NCI-H187 (cell line): ENCODE data around the gene SEZ6L.

Source experiments
- DNase-seq, 2 experiments: peaks; one replicate each; lab custom pipeline; 2025; lab: John Stamatoyannopoulos, UW

SEZ6L gene

GRCh38 chr22:26334232-26334631 is 165.0 kb downstream of the SEZ6L start:
- DNase-seq = no peak

- DNase-seq = no peak
Observed at GRCh38 chr22:26336773-26337172, 167.5 kb downstream of the SEZ6L start.

DNA sequence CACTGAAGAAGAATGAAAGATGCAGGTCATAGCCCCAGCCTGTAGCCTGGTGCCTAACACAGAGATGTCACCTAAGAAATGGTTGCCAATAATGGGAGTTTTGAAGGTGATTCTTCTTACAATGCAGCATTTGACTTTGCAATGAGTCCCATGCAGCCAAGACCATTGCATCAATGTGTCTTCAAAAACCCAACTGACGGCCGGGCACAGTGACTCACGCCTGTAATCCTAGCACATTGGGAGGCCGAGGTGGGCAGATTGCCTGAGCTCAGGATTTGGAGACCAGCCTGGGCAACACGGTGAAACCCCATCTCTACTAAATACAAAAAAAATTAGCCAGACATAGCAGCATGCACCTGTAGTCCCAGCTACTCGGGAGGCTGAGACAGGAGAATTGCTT is 170.5 kb downstream of the SEZ6L start:
- no peak for DNase-seq

DNA sequence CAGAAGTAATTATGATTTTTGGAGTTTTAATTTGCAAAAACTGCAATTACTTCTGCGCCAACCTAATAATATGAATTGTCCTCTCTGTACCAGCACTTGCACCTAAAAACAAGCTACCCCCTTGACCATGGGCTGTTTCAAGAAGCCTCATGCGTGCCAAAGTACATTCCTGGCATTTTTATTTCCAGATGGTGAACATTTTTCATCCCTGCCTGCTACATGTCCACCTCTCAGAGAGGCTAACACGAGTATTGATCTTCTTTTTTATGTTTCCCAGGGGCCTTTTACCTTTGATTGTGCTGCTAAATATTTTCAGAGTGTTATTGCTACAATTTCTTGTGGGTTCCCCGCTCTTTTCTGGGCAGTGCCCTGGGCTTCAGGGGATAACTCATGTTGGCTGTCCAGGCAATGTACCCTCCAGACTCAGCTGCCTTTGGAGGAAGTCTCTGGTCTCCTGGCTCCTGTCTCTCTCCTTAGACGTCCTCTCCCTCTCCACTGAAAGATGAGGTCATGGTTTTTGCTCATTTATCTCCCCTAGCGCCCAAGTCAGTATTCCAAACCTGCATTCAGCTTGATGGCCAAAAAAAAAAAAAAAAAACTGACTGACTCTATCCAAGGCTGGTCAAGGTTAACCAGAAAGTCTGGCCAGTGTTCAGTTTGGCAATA is 173.6 kb downstream of the SEZ6L start:
- no peak for DNase-seq

DNA sequence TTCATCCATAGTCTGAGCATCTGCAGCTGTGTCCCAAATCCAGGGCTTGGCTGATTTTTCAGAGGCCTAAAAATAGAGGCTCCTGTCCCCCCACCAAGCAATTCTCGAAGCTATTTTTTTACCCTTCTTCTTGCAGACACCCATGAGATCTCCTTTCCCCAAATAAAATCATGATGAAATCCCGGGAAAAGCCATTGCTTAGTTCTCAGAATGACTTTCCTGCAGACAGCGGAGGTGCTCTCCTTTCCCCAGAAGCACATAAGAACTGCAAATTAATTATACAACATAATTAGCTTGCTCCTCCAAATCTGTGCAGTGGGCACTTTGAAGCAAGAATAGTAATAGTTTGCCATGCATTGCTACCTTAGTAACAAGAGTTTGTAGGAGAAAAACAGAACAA is 176.2 kb downstream of the SEZ6L start:
- DNase-seq = no peak

- no peak for DNase-seq
Observed at GRCh38 chr22:26348810-26349526, 179.7 kb downstream of the SEZ6L start.

GRCh38 chr22:26354707-26355106 is 185.4 kb downstream of the SEZ6L start:
- no peak for DNase-seq

DNA sequence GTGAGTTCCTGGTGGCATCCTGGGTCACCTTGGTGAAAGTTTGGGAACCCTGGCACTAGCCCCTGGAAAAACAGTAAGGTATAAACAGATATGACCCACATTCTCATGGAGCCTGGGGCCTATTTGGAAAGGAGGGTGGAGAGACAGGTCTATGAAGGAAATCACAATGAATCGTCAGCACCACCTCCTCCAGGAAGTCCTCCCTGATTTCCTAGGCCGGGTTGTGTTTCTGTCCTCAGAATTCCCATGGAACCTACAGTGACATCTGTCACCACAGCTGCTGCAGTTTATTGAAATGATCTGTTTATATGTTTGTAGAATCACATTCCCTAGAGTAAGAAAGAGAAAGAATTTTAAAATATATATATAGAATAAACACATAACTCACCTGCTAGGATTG is 188.0 kb downstream of the SEZ6L start:
- DNase-seq = no peak

DNA sequence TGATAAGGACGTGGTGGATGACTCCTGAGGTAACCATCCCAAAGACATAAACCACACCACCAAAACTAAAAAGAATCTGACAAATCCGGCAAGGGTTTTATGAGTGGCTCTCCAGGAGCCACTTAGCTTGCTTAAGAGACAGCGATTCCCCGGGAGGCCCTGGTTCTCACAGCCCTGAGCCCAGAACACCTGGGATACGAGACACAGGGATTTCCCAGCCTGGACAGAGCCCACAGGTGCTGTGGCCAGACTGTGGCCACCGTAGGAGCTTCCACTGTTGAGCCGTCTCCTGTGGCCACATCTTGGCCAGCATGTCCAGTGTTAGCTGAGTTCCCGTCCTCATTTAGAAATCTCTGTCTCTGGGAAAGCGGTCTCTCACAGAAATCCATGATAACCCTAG is 188.6 kb downstream of the SEZ6L start:
- no peak for DNase-seq

- no peak for DNase-seq
Observed at GRCh38 chr22:26359156-26359555, 189.9 kb downstream of the SEZ6L start.

GRCh38 chr22:26360169-26360885 is 191.1 kb downstream of the SEZ6L start:
- DNase-seq = peak in 1 of 2 experiments; percentile 55

GRCh38 chr22:26362471-26362870 is 193.2 kb downstream of the SEZ6L start:
- DNase-seq = no peak

- peak in 1 of 2 experiments; percentile 21 for DNase-seq
Observed at GRCh38 chr22:26364066-26365015, 195.1 kb downstream of the SEZ6L start.

DNA sequence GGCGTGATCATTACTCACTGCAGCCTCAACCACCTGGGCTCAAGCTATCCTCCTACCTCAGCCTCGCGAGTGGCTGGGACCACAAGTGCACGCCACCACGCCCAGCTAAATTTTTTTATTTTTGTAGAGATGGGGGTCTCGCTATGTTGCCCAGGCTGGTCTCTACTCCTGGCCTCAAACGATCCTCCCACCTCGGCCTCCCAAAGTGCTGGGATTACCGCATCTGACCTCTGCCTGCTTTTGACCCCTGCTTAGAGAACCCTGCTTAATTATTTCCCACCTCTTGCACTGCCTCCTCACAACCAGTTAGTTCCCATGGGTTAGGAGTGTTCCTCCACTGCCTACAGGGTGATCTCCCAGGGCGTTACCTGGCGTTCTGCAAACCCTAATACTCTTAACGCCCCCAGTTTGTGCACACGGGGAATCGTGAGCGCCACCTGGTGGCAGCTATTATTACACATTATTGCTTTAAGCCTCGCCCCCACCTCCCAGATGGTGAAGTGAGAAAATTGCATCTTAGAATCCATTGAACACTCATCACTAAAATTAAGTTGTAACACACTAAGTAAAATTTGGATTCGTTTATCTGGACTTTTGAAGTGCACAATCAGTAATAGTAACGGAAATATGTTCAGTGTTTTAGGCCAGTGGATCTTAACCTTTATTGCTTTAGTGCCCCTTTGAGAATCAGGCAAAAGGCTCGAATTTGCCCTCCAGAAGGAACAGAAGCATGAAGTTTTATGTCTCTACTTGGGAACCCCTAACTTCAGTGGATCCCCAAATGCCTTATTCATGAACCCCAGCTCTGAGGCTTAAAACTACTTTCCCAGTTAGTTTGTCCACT is 198.4 kb downstream of the SEZ6L start:
- DNase-seq = no peak

- no peak for DNase-seq
Observed at GRCh38 chr22:26372890-26373289, 203.6 kb downstream of the SEZ6L start.

- DNase-seq = peak; percentile 50 to 73
Observed at GRCh38 chr22:26374391-26375026, 205.2 kb downstream of the SEZ6L start.

DNA sequence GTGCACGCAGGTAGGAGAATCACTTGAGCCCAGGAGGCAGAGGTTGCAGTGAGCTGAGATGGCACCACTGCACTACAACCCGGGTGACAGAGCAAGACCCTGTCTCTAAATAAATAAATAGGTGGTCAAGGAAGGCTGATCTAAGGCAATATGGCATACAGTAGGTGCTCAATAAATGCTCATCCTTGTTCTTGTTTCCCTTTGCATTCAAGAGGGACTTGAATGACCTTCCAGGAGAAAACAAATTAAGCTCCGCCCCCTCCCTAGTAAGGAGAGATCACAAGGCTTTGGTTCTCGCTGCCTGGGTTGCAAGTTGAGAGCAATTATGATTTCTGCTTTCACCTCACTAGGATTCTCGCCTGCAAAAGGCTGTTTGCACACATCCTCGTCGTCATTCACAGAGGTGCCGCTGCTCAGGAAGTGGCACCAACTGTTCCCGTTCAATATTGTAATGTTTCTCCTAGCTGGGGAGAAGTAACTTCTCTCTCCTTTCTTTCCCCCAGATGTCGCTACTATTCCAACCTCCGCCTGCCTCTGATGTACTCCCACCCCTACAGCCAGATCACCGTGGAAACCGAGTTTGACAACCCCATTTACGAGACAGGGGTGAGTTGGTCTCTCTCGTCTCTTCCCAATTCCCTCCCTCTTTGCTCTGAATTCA is 208.0 kb downstream of the SEZ6L start:
- DNase-seq = no peak

GRCh38 chr22:26380072-26380830 is 211.0 kb downstream of the SEZ6L start:
- no peak for DNase-seq

DNA sequence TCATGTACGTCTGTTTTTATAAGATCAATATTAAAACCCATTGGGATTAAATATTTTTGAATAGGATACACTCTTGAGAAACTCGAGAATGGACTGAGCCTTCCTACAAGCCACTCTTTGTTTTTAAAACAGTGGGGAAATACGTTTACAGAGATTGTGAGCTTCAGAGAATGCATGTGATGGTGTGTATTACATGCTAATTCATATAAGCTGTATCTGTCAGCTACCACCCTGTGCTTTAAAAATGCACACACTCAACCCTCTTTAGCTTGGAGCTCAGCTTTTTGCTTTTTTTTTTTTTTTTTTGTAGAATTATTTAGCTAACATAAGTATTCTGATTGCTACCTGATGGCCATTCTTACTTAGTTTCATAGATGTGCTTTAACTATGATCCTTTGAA is 213.5 kb downstream of the SEZ6L start:
- DNase-seq = no peak
